WI38 (cell line): ENCODE data around the gene KRT35.

Experiments used
- H3K4me3 ChIP-seq: 2 replicates; pipeline ENCODE4 v1.5.1; 2011; ENCODE audit warnings: low read depth, mild to moderate bottlenecking, control low read depth, low read length
- CTCF ChIP-seq: IDR thresholded peaks from 2 replicates; pipeline ENCODE4 v1.5.1; 2012; ENCODE audit warnings: low read depth, mild to moderate bottlenecking, control low read depth, low read length

The KRT35 gene

GRCh38 chr17:41428591-41429291 is 52.2 kb downstream of the KRT35 start:
- H3K4me3 ChIP-seq = no peak overlapping the region
- no peak for TF ChIP-seq CTCF
